HepG2 (cell line): ENCODE results near the gene JMJD6. TPM values are rescaled to one million over a fixed set of nuclear protein-coding genes. Genes with fewer than 3 reads are reported as not detected.

Source experiments
- EHMT2 ChIP-seq: fragments of 200-600 bp; sonication (generic); IDR thresholded peaks from 2 replicates; pipeline ENCODE4 v1.7.0; 2017; ENCODE audit warnings: antibody characterized with exemption, low read depth, low read length, borderline replicate concordance
- FOXP1 ChIP-seq, 2 experiments: fragments of 450-650 bp in 1 of 2; IDR thresholded peaks; 2 replicates each; pipeline ENCODE4 v1.6.1; 2017 to 2018; ENCODE audit warnings: antibody characterized with exemption in 1 of 2
- HIVEP1 ChIP-seq: sonication (generic); formaldehyde crosslinking; IDR thresholded peaks from 2 replicates; pipeline ENCODE4 v1.4.0; 2020; ENCODE audit warnings: mild to moderate bottlenecking, missing genetic modification reagents
- HMGA1 ChIP-seq: sonication (generic); formaldehyde crosslinking; conservative IDR thresholded peaks from 2 replicates; pipeline ENCODE4 v1.4.0; 2020; ENCODE audit warnings: missing genetic modification reagents
- KDM5A ChIP-seq: fragments of 200-600 bp; sonication (generic); IDR thresholded peaks from 2 replicates; pipeline ENCODE4 v1.7.0; 2018; ENCODE audit warnings: antibody characterized with exemption, mild to moderate bottlenecking, low read length, borderline replicate concordance
- NFYC ChIP-seq: IDR thresholded peaks from 2 replicates; pipeline ENCODE4 v1.6.1; 2016; ENCODE audit warnings: missing genetic modification reagents, missing compliant biosample characterization
- RAD21 ChIP-seq: fragments of 450-650 bp; formaldehyde crosslinking; IDR thresholded peaks from 2 replicates; pipeline ENCODE4 v1.5.0; 2020; ENCODE audit warnings: mild to moderate bottlenecking
- SNAPC2 ChIP-seq: sonication (generic); formaldehyde crosslinking; IDR thresholded peaks from 2 replicates; pipeline ENCODE4 v1.8.1; 2022; ENCODE audit warnings: mild to moderate bottlenecking, missing genetic modification reagents
- SP1 ChIP-seq, 2 experiments: fragments of 450-650 bp in 1 of 2; sonication (generic) in 1 of 2; formaldehyde crosslinking in 1 of 2; IDR thresholded peaks; 2 replicates each; pipeline versions ENCODE4 v1.4.0 to v1.6.1; 2016 to 2020; ENCODE audit warnings: missing genetic modification reagents in 1 of 2
- SPEN ChIP-seq: sonication (generic); formaldehyde crosslinking; IDR thresholded peaks from 2 replicates; pipeline ENCODE4 v1.5.1; 2020; ENCODE audit warnings: low read depth, mild to moderate bottlenecking, missing genetic modification reagents
- ZFP36L2 ChIP-seq: sonication (generic); formaldehyde crosslinking; IDR thresholded peaks from 2 replicates; pipeline ENCODE4 v1.4.0; 2020; ENCODE audit warnings: missing genetic modification reagents
- ZNF235 ChIP-seq: sonication (generic); formaldehyde crosslinking; IDR thresholded peaks from 2 replicates; pipeline ENCODE4 v1.8.1; 2023; ENCODE audit warnings: mild to moderate bottlenecking, missing genetic modification reagents, borderline replicate concordance
- ZNF282 ChIP-seq: fragments of 450-650 bp; IDR thresholded peaks from 2 replicates; pipeline ENCODE4 v1.6.1; 2018; ENCODE audit not compliant: partially characterized antibody
- ZNF451 ChIP-seq: sonication (generic); formaldehyde crosslinking; IDR thresholded peaks from 2 replicates; pipeline ENCODE4 v1.5.0; 2020; ENCODE audit warnings: mild to moderate bottlenecking, missing genetic modification reagents
- ZNF674 ChIP-seq: sonication (generic); formaldehyde crosslinking; IDR thresholded peaks from 2 replicates; pipeline ENCODE4 v1.5.0; 2020; ENCODE audit warnings: low read depth, mild to moderate bottlenecking, missing genetic modification reagents
- ZNF691 ChIP-seq: sonication (generic); formaldehyde crosslinking; IDR thresholded peaks from 2 replicates; pipeline ENCODE4 v1.4.0; 2020; ENCODE audit warnings: missing genetic modification reagents, low read depth, mild to moderate bottlenecking, borderline replicate concordance
- ZNF776 ChIP-seq: sonication (generic); formaldehyde crosslinking; IDR thresholded peaks from 2 replicates; pipeline ENCODE4 v1.4.0; 2020; ENCODE audit warnings: mild to moderate bottlenecking, missing genetic modification reagents
- polyA plus RNA-seq, 8 experiments: library from polyadenylated mRNA; depleted of rRNA in 3 of 8; stranded (reverse) in 7 of 8; unstranded in 1 of 8; fragments of >200 nt; fragmentation: Illumina TruSeq in 4 of 8; extraction: Trizol in 4 of 8; gene quantifications; 2 replicates each; pipeline versions ENCODE4 v1.2.1 to v1.2.3, GENCODE V29; 2011 to 2016; ENCODE audit warnings: low read depth in 4 of 8, missing spikeins in 1 of 8, mixed read lengths in 1 of 8; ENCODE audit not compliant: insufficient read depth in 1 of 8
- total RNA-seq, 5 experiments: library from RNA; depleted of rRNA; stranded (reverse); fragments of >200 nt; fragmentation: Illumina TruSeq; extraction: Trizol; gene quantifications; 2 replicates each; pipeline ENCODE4 v1.2.3, GENCODE V29; 2016; ENCODE audit warnings: low read depth in 1 of 5
- TF ChIP-seq, protein P1 (sequence below): sonication (generic); formaldehyde crosslinking; IDR thresholded peaks from 2 replicates; pipeline ENCODE4 v1.5.1; 2020; ENCODE audit warnings: mild to moderate bottlenecking, missing genetic modification reagents, moderate library complexity
- TF ChIP-seq, protein P2 (sequence below): sonication (generic); formaldehyde crosslinking; IDR thresholded peaks from 2 replicates; pipeline ENCODE4 v1.4.0; 2020; ENCODE audit warnings: missing genetic modification reagents
- TF ChIP-seq, protein P3 (sequence below): sonication (generic); formaldehyde crosslinking; IDR thresholded peaks from 2 replicates; pipeline ENCODE4 v1.8.0; 2022; ENCODE audit warnings: mild to moderate bottlenecking, missing genetic modification reagents; ENCODE audit not compliant: insufficient replicate concordance
- TF ChIP-seq, protein P4 (sequence below): IDR thresholded peaks from 2 replicates; pipeline ENCODE4 v1.6.1; 2016; ENCODE audit warnings: control low read depth

Gene JMJD6
- total and polyA plus RNA-seq, 2 of the 13 experiments (the other 11 are each of a cell fraction or from before 2014, with no cell fraction given) = 33.6 to 41.0 TPM

- TF ChIP-seq ZNF691 (CRISPR knock-in tag) (peak; percentile 40; the same call in 1 of the 2 replicates), ZNF674 (CRISPR knock-in tag) (peak; percentile 19; the same call in 1 of the 2 replicates), FOXP1 (IDR thresholded peaks at IDR 0.05) (no peak), FOXP1 (CRISPR knock-in tag; IDR thresholded peaks at IDR 0.05) (no peak), NFYC (CRISPR knock-in tag) (no peak), HMGA1 (CRISPR knock-in tag) (no peak), SNAPC2 (no peak), SP1 (IDR thresholded peaks at IDR 0.05) (no peak), SP1 (CRISPR knock-in tag; IDR thresholded peaks at IDR 0.05) (no peak), ZNF282 (no peak), SPEN (CRISPR knock-in tag) (peak; percentile 43), RAD21 (CRISPR knock-in tag) (peak; percentile 89; the same call in 1 of the 2 replicates), ZNF451 (CRISPR knock-in tag) (no peak), ZFP36L2 (CRISPR knock-in tag) (no peak), EHMT2 (no peak), ZNF776 (CRISPR knock-in tag) (no peak; the same call in 1 of the 2 replicates), HIVEP1 (CRISPR knock-in tag) (no peak), ZNF235 (CRISPR knock-in tag) (peak; percentile 4; the same call in 1 of the 2 replicates), KDM5A (peak; percentile 93)
- TF ChIP-seq, protein P1, sequence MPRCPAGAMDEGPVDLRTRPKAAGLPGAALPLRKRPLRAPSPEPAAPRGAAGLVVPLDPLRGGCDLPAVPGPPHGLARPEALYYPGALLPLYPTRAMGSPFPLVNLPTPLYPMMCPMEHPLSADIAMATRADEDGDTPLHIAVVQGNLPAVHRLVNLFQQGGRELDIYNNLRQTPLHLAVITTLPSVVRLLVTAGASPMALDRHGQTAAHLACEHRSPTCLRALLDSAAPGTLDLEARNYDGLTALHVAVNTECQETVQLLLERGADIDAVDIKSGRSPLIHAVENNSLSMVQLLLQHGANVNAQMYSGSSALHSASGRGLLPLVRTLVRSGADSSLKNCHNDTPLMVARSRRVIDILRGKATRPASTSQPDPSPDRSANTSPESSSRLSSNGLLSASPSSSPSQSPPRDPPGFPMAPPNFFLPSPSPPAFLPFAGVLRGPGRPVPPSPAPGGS (CRISPR knock-in tag) = no peak; the same call in 1 of the 2 replicates
- TF ChIP-seq, protein P2, sequence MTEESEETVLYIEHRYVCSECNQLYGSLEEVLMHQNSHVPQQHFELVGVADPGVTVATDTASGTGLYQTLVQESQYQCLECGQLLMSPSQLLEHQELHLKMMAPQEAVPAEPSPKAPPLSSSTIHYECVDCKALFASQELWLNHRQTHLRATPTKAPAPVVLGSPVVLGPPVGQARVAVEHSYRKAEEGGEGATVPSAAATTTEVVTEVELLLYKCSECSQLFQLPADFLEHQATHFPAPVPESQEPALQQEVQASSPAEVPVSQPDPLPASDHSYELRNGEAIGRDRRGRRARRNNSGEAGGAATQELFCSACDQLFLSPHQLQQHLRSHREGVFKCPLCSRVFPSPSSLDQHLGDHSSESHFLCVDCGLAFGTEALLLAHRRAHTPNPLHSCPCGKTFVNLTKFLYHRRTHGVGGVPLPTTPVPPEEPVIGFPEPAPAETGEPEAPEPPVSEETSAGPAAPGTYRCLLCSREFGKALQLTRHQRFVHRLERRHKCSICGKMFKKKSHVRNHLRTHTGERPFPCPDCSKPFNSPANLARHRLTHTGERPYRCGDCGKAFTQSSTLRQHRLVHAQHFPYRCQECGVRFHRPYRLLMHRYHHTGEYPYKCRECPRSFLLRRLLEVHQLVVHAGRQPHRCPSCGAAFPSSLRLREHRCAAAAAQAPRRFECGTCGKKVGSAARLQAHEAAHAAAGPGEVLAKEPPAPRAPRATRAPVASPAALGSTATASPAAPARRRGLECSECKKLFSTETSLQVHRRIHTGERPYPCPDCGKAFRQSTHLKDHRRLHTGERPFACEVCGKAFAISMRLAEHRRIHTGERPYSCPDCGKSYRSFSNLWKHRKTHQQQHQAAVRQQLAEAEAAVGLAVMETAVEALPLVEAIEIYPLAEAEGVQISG = no peak; the same call in 1 of the 2 replicates
- TF ChIP-seq, protein P3, sequence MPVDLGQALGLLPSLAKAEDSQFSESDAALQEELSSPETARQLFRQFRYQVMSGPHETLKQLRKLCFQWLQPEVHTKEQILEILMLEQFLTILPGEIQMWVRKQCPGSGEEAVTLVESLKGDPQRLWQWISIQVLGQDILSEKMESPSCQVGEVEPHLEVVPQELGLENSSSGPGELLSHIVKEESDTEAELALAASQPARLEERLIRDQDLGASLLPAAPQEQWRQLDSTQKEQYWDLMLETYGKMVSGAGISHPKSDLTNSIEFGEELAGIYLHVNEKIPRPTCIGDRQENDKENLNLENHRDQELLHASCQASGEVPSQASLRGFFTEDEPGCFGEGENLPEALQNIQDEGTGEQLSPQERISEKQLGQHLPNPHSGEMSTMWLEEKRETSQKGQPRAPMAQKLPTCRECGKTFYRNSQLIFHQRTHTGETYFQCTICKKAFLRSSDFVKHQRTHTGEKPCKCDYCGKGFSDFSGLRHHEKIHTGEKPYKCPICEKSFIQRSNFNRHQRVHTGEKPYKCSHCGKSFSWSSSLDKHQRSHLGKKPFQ (CRISPR knock-in tag) = no peak
- TF ChIP-seq, protein P4, sequence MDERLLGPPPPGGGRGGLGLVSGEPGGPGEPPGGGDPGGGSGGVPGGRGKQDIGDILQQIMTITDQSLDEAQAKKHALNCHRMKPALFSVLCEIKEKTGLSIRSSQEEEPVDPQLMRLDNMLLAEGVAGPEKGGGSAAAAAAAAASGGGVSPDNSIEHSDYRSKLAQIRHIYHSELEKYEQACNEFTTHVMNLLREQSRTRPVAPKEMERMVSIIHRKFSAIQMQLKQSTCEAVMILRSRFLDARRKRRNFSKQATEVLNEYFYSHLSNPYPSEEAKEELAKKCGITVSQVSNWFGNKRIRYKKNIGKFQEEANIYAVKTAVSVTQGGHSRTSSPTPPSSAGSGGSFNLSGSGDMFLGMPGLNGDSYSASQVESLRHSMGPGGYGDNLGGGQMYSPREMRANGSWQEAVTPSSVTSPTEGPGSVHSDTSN (CRISPR knock-in tag) = no peak
Measured at GRCh38 chr17:76726776-76727718, 641 bp upstream of the JMJD6 start, which contains the start of gene METTL23 (continued).
